ENCODE measurements around the gene SLC25A13. TPM values are rescaled to one million over a fixed set of nuclear protein-coding genes. Genes with fewer than 3 reads are reported as not detected.

Gene SLC25A13
- total and polyA plus RNA-seq, 2 experiments from 2014 or later: 32.0 to 37.5 TPM

DNA sequence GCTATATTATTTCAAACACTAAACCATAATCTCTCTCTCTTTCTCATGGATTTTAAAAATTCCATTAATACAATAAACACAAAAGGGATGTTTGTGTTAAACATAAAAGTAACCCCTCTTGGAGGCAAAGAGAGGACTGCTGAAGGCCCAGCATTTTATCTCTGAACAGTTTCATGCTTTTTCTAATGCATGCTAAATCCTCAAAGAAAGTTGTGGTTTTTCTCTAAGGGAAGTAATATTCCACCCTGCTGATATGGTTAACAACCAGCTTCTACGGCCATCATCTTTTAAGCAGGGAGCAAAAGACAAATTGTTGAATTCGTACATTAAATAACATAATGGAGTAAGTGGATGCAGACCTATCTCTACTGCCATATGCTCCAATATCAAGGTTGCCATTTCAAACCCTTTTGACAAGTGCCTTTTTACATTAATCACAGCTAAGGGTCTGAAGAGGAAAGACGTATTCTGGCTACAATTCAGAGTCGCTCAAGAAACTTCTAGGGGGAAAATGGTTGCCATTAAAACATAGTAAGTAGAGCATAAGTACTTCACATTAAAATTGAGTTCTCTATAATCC is 103.1 kb downstream of the SLC25A13 start:
- DNase-seq (ENCODE audit: low read depth in 1 of 2, low spot score in 1 of 2): no peak
- TF ChIP-seq, protein P1, sequence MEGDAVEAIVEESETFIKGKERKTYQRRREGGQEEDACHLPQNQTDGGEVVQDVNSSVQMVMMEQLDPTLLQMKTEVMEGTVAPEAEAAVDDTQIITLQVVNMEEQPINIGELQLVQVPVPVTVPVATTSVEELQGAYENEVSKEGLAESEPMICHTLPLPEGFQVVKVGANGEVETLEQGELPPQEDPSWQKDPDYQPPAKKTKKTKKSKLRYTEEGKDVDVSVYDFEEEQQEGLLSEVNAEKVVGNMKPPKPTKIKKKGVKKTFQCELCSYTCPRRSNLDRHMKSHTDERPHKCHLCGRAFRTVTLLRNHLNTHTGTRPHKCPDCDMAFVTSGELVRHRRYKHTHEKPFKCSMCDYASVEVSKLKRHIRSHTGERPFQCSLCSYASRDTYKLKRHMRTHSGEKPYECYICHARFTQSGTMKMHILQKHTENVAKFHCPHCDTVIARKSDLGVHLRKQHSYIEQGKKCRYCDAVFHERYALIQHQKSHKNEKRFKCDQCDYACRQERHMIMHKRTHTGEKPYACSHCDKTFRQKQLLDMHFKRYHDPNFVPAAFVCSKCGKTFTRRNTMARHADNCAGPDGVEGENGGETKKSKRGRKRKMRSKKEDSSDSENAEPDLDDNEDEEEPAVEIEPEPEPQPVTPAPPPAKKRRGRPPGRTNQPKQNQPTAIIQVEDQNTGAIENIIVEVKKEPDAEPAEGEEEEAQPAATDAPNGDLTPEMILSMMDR (IDR thresholded peaks at IDR 0.05; ENCODE audit: low read depth, low read length): no peak
- H3K9me3 ChIP-seq (ENCODE audit: low read depth): no peaks in the 10 kb centered on the region
- no peaks in the 10 kb centered on the region for H3K36me3 ChIP-seq
- H3K27me3 ChIP-seq: no peaks in the 10 kb centered on the region
- no peak overlapping the region for H3K27ac ChIP-seq
- no peaks in the 10 kb centered on the region for H3K4me1 ChIP-seq (ENCODE audit: low read depth)
- no peak overlapping the region for H3K4me3 ChIP-seq

DNA sequence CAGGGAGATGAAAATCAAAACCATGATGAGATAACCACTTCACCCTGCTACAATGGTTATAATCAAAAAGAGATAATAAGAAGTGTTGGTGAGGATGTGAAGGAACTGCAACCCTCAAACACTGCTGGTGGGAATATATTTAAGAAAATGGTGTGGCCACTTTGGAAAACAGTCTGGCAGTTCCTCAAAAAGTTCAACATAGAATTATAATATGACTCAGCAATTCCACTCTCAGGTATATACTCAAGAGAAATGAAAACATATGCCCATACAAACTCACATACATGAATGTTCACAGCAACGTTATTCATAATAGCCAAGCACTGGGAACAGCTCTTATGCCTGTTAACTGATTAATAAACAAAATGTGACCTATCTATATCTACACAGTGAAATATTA is 104.8 kb downstream of the SLC25A13 start:
- no peaks in the 10 kb centered on the region for H3K27me3 ChIP-seq
- no peak overlapping the region for H3K27ac ChIP-seq
- H3K9me3 ChIP-seq (ENCODE audit: low read depth): no peaks in the 10 kb centered on the region
- DNase-seq (ENCODE audit: low read depth in 1 of 2, low spot score in 1 of 2): no peak
- no peaks in the 10 kb centered on the region for H3K4me1 ChIP-seq (ENCODE audit: low read depth)
- TF ChIP-seq, protein P1 (IDR thresholded peaks at IDR 0.05; ENCODE audit: low read depth, low read length): no peak
- no peaks in the 10 kb centered on the region for H3K36me3 ChIP-seq
- H3K4me3 ChIP-seq: no peak overlapping the region

DNA sequence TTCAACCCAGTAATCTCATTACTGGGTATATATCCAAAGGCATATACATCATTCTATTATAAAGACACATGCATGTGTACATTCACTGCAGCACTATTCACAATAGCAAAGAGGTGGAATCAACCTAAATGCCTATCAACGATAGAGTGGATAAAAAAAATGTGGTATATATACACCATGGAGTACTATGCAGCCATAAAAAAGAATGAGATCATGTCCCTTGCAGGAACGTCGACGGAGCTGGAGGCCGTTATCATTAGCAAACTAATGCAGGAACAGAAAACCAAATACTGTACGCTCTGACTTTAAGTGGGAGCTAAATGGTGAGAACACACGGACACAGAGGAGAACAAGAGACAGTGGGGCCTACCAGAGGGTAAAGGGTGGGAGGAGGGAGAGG is 105.5 kb downstream of the SLC25A13 start:
- Histone ChIP-seq H3K27me3 (no peaks in the 10 kb centered on the region), H3K36me3 (no peaks in the 10 kb centered on the region), H3K27ac (no peak overlapping the region), H3K4me1 (ENCODE audit: low read depth) (no peaks in the 10 kb centered on the region), H3K9me3 (ENCODE audit: low read depth) (no peaks in the 10 kb centered on the region), H3K4me3 (no peak overlapping the region)
- no peak for DNase-seq (ENCODE audit: low read depth in 1 of 2, low spot score in 1 of 2)
- TF ChIP-seq, protein P1 (IDR thresholded peaks at IDR 0.05; ENCODE audit: low read depth, low read length): no peak

DNA sequence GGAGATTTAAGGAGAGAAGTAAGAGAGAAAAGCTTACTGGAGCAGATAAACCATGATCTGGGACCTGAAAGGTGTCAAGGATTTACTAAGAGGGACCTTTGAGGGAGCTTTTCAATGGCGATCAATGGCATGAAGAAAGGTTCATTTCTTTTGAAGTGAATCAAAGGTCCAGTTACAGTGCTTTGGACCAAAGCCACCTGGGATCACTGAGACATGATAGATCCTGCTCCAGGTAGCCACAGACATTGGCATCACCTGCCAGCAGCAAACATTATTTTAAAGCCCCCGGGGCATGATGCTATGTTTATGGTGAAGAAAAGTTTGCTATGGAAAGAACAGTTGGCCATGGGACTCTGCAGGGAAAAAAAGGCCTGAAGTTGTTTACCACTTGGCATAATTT is 109.4 kb downstream of the SLC25A13 start:
- H3K4me3 ChIP-seq: no peak overlapping the region
- TF ChIP-seq, protein P1 (IDR thresholded peaks at IDR 0.05; ENCODE audit: low read depth, low read length): no peak
- no peaks in the 10 kb centered on the region for H3K4me1 ChIP-seq (ENCODE audit: low read depth)
- H3K9me3 ChIP-seq (ENCODE audit: low read depth): no peaks in the 10 kb centered on the region
- no peak overlapping the region for H3K27ac ChIP-seq
- H3K36me3 ChIP-seq: no peaks in the 10 kb centered on the region
- no peaks in the 10 kb centered on the region for H3K27me3 ChIP-seq
- no peak for DNase-seq (ENCODE audit: low read depth in 1 of 2, low spot score in 1 of 2)

DNA sequence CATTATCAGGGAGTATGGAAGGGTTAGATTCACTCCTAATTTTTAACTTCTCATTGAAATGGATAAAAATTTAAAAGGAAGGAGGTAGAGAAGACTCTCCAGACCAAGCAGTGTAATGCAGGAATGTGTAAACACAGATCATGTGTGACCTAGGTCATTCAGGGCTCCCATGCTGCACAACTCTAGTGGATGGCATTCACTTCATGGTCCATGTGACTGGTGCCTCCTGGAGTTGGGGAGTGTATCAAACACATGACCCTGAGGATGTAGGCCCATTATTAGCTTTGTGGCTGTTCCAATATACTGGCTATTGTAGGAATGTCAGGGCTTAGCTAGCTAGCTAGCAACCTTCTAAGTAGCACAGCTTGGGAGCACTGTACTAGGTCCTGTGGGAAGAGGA is 109.9 kb downstream of the SLC25A13 start:
- Histone ChIP-seq H3K4me3 (no peak overlapping the region), H3K9me3 (ENCODE audit: low read depth) (no peaks in the 10 kb centered on the region), H3K4me1 (ENCODE audit: low read depth) (no peaks in the 10 kb centered on the region), H3K27ac (no peak overlapping the region), H3K36me3 (no peaks in the 10 kb centered on the region), H3K27me3 (no peaks in the 10 kb centered on the region)
- DNase-seq (ENCODE audit: low read depth in 1 of 2, low spot score in 1 of 2): no peak
- TF ChIP-seq, protein P1 (IDR thresholded peaks at IDR 0.05; ENCODE audit: low read depth, low read length): no peak

Measured in cardiac muscle cell (in vitro differentiated cells and primary cell).